IPS-20b (cell line): ENCODE results near the gene C1R.

ENCODE experiments used
- H3K27ac ChIP-seq: one replicate; pipeline ENCODE4 v1.5.1; 2013; ENCODE audit warnings: low read length
- H3K27me3 ChIP-seq: 2 replicates; pipeline ENCODE4 v1.6.1; 2013; ENCODE audit warnings: mild to moderate bottlenecking, low read length, inconsistent platforms; ENCODE audit not compliant: insufficient read depth
- H3K36me3 ChIP-seq: 2 replicates; pipeline ENCODE4 v1.6.1; 2013; ENCODE audit warnings: low read depth, mild to moderate bottlenecking, inconsistent platforms, low read length, moderate library complexity; ENCODE audit not compliant: insufficient read depth
- H3K4me1 ChIP-seq: 2 replicates; pipeline ENCODE4 v1.6.1; 2013; ENCODE audit warnings: mild to moderate bottlenecking, control low read depth, inconsistent platforms, low read length, moderate library complexity; ENCODE audit not compliant: insufficient read depth
- H3K4me3 ChIP-seq: 2 replicates; pipeline ENCODE4 v1.5.1; 2013; ENCODE audit warnings: mild to moderate bottlenecking, low read length, inconsistent platforms
- H3K9ac ChIP-seq: 2 replicates; pipeline ENCODE4 v1.6.1; 2013; ENCODE audit warnings: low read depth, mild to moderate bottlenecking, inconsistent platforms, low read length, moderate library complexity
- H3K9me3 ChIP-seq: 2 replicates; pipeline ENCODE4 v1.6.1; 2013; ENCODE audit warnings: mild to moderate bottlenecking, low read depth, low read length, inconsistent platforms; ENCODE audit not compliant: insufficient read depth

C1R gene

DNA sequence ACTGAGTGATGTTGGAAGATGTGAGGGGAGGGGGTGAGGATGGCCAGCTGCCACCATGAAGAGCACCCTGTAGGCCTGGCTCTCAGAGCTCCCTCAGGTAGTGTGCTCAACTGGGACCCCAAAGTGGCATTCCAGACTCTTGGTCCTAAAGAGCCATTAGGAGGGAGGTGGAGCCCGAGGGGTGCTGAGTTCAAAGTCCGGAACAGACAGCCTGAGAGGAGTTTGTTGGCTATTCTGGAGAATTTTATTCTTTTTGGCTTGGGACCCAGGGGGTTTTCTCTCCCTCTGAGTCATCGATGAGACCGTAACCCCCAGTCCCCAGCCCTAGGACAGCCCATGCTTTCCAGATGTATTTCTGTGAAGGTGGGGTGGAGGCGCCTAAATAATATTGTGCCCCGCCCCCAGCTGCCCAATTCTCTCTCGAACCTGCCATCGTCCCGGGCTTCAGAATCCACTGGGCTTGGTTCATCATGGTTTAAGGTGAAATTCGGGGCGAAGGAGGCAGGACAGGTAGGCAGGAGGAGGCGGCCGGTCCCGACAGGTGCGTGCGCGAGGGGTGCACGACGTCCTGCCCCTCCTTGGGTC lies 37.1 kb upstream of the C1R start:
- H3K9ac ChIP-seq: peak overlapping the region; percentile 83; the same call in 1 of the 2 replicates
- no peaks in the 10 kb centered on the region for H3K9me3 ChIP-seq
- H3K4me1 ChIP-seq: peaks cover 12% of the 10 kb centered on the region
- H3K4me3 ChIP-seq: peak overlapping the region; percentile 87
- H3K27ac ChIP-seq: no peak overlapping the region
- H3K36me3 ChIP-seq: peaks cover 5% of the 10 kb centered on the region
- peaks cover 33% of the 10 kb centered on the region for H3K27me3 ChIP-seq

DNA sequence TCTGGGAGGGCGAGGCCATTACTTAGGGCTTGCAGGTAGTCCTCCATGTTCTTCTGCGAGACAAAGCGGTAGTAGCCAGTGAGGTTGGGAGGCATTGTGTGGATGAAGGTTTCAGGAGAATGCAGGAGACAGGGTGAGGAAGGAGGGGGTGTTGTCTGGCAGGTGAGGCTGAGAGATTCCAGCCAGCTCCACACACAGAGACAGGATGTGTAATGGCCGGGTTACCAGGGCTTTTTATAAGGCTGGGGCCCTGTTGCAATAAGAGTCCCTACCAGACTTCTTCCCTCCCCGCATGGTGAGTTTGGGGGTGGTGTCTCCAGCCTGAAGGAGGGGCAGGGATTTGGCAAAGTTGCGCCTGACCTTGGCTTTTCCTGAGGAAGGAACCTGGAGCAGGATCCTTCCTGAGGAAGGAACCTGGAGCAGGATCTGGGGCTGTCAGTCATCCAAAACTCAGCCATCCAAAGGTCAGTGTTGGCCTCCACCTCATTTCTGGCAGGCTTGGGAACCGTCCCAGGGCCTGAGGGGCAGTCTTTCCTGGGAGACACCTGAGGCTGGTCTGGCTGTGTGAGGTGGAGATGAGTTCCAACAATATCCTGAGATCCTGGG lies 36.5 kb upstream of the C1R start, which contains the start of gene RBP5:
Gene RBP5 (minus strand): TSS at position 209 of the 606 bp plus-strand sequence. CDS start 114 bp downstream, at position 95.
- peak within 1 kb of the TSS; percentile 87 for H3K4me3 ChIP-seq
- H3K9me3 ChIP-seq: no peaks in the 10 kb centered on the region
- peak within 1 kb of the TSS; percentile 83 for H3K9ac ChIP-seq
- peaks cover 12% of the 10 kb centered on the region for H3K4me1 ChIP-seq
- peaks cover 33% of the 10 kb centered on the region for H3K27me3 ChIP-seq
- peaks cover under 1% of the 10 kb centered on the region; the same call in 1 of the 2 replicates for H3K36me3 ChIP-seq
- peak within 1 kb of the TSS; percentile 58 for H3K27ac ChIP-seq

- Histone ChIP-seq H3K9ac (peak overlapping the region; percentile 34), H3K4me3 (no peak overlapping the region), H3K9me3 (no peaks in the 10 kb centered on the region), H3K27me3 (peaks cover 33% of the 10 kb centered on the region), H3K27ac (no peak overlapping the region), H3K36me3 (no peaks in the 10 kb centered on the region), H3K4me1 (peaks cover 12% of the 10 kb centered on the region)
These were observed 35.8 kb upstream of the C1R start for GRCh38 chr12:7127916-7128626.

DNA sequence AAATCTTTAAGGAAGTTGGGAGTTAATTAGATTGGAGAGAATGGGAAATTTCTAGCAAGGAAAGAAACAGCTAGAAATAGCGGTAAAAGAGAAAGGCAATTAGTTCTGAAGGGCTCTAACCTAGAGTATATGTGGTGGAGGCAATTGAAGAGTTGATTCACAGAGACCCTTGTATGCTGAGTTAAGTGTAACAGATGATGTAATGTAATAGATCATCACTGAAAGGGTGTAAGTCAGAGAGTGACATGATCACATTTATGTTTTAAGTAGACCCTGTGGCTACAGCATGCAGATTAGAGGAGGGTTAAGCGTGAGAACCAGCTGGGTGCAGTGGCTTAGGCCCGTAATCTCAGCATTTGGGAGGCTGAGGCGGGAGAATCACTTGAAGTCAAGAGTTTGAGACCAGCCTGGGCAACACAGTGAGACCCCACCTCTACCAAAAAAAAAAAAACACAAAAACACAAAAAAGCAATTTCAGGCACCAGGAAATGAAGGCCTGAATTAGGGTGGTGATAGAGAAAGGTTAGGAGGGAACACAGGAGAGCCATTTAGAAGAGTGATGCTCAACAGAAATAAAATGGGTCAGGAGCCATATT lies 33.5 kb upstream of the C1R start:
- H3K36me3 ChIP-seq: no peaks in the 10 kb centered on the region
- no peaks in the 10 kb centered on the region for H3K9me3 ChIP-seq
- H3K27ac ChIP-seq: no peak overlapping the region
- H3K9ac ChIP-seq: no peak overlapping the region
- no peak overlapping the region for H3K4me3 ChIP-seq
- H3K4me1 ChIP-seq: peaks cover 12% of the 10 kb centered on the region
- H3K27me3 ChIP-seq: peaks cover 22% of the 10 kb centered on the region

DNA sequence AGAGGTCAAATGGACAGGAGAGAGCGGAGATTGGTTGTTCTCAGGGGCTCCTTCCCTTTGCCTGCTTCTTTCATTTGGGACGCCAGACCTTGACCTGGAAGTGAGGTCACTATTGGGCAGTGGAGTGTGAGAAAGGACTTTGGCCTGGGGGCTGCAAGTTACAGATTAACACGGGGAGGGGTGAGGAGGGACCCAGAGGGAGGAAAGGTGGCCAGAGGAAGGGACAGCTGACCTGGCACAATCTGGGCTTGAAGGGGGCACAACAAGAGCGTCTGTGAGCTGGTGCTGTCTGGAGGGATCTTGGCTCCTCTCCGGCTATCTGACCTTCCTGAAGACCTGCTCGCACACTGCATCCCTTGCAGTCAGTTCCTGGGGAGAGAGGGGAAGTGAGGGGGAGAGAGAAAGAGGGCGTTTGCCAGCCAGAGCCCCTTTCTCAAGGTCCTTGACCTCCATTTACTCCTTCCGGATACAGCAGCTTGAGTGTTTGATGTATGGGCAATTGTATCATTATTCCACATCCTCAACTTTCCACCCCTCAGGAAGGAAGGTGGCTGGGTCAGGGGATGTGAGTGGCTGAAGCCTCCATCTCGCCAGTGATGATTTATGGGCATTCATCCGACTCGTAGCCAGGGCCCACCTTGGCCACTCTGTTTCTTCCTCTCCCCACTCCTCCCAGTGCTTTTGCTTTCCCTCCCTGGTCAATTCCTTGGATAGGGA lies 31.7 kb upstream of the C1R start:
- Histone ChIP-seq H3K27ac (no peak overlapping the region), H3K9me3 (no peaks in the 10 kb centered on the region), H3K9ac (no peak overlapping the region), H3K4me1 (peaks cover 12% of the 10 kb centered on the region), H3K36me3 (no peaks in the 10 kb centered on the region), H3K27me3 (peaks cover 12% of the 10 kb centered on the region), H3K4me3 (no peak overlapping the region)

DNA sequence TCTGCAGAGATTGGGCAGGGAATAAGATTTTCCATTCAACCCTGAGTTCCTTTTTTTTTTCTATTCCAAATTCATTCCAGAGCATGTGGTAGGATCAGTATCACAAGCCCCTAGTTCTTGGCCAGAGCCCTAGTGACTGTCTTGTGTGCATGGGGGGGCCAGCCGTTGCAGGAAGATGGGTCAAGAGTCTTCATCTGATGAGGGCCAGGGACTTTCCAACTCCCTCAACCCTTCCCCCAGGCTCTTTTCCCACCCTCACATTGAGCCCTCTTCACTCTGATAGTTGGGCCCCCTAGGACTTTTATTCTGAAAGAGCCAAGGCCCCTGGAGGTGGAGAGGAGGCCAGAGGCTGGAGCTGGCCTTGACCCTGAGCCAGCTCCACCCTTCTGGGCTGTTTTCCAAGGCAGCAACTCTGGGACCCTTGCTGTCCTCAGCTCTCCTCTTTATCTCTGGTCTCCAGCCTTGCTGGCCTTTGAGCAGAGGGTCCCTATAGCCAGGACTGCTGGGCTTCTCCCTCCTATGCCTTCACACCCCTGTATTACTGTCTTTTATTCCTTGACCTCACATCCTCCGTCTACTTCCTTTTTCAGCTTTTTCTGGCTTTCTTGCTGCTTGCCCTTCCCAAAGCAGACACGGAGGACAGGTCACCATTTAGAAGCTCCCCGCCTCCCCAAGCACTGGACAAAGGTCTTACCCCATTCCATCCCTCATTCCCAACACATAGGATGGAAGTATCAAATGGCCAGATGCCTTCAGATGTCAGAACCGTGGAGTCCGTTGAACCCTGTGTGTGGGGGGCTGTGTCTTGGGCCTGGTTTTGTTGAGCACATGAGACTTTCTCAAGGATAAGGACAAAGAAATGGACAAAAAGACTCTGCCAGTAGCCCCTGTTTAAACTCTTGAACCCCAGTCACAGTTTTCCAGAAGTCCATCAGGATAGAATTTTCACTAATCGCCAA lies 30.8 kb upstream of the C1R start:
- Histone ChIP-seq H3K36me3 (no peaks in the 10 kb centered on the region), H3K9me3 (no peaks in the 10 kb centered on the region), H3K27ac (no peak overlapping the region), H3K27me3 (peaks cover 3% of the 10 kb centered on the region; the same call in 1 of the 2 replicates), H3K4me3 (no peak overlapping the region), H3K4me1 (peaks cover 5% of the 10 kb centered on the region; the same call in 1 of the 2 replicates), H3K9ac (no peak overlapping the region)

DNA sequence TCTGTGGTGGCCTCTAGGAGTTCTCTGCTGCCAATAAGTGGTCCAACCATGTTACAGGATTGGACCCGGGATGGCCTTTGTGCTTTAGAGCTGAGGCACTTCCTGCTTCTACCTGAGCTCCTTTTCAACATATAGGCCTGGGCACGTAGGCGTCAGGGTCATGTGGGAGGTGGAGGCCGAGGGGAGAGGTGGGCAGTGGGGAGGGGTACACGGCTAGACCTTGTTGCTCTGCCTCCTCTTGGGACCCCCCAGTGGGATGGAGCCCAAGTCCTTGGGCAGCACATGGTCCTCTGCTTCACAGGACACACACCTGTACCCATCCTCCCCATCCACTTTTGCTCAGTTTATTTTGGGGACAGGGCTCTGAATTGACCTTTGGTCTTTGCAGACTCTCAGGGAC lies 29.1 kb upstream of the C1R start:
- no peak overlapping the region for H3K9ac ChIP-seq
- H3K4me3 ChIP-seq: no peak overlapping the region
- H3K27ac ChIP-seq: no peak overlapping the region

DNA sequence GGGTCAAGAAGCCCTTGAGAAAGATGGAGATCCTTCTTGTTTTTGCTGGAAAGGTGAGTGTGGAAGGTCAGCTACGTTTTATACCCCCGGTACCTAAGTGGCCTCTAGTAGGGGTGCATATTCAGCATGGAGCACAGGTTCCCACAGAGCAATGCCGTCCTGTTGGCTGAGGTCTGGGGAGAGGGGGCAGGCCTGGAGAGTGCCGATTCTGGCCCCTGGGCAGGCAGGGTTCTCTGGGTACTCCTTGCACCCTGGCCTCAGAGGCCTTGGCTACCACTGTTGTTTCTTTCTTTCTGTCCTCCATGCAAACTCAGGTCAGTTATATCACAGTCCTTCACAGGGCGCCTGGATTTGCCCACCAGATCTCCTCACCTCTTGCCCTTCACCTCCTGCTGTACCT lies 27.9 kb upstream of the C1R start:
- Histone ChIP-seq H3K9ac (no peak overlapping the region), H3K4me3 (no peak overlapping the region), H3K27ac (no peak overlapping the region), H3K36me3 (no peaks in the 10 kb centered on the region), H3K9me3 (no peaks in the 10 kb centered on the region), H3K4me1 (no peaks in the 10 kb centered on the region), H3K27me3 (no peaks in the 10 kb centered on the region)

More for the DNA sequence above, 29.1 kb upstream of the C1R start:
- no peaks in the 10 kb centered on the region for H3K4me1 ChIP-seq
- no peaks in the 10 kb centered on the region for H3K27me3 ChIP-seq
- H3K9me3 ChIP-seq: no peaks in the 10 kb centered on the region
- no peaks in the 10 kb centered on the region for H3K36me3 ChIP-seq

GRCh38 chr12:7118881-7119280 lies 26.6 kb upstream of the C1R start:
- Histone ChIP-seq H3K36me3 (no peaks in the 10 kb centered on the region), H3K9ac (no peak overlapping the region), H3K27me3 (no peaks in the 10 kb centered on the region), H3K4me3 (no peak overlapping the region), H3K27ac (no peak overlapping the region), H3K4me1 (no peaks in the 10 kb centered on the region), H3K9me3 (no peaks in the 10 kb centered on the region)

- H3K9ac ChIP-seq: no peak overlapping the region
- H3K4me1 ChIP-seq: no peaks in the 10 kb centered on the region
- no peaks in the 10 kb centered on the region for H3K36me3 ChIP-seq
- H3K9me3 ChIP-seq: no peaks in the 10 kb centered on the region
- H3K27ac ChIP-seq: no peak overlapping the region
- H3K4me3 ChIP-seq: no peak overlapping the region
- H3K27me3 ChIP-seq: no peaks in the 10 kb centered on the region
These were observed 25.4 kb upstream of the C1R start for GRCh38 chr12:7117670-7118069.
